Measurements from ENCODE around the gene OTULIN. TPM values are rescaled to one million over a fixed set of nuclear protein-coding genes. Genes with fewer than 3 reads are reported as not detected.
A peak's percentile ranks its signal among the peaks of the same experiment; 100 is the strongest.

The OTULIN gene
- total and polyA plus RNA-seq, 2 of the 13 experiments (the other 11 are each of a cell fraction or from before 2014, with no cell fraction given): 7.0 to 34.8 TPM

- TF ChIP-seq ZBTB14 (CRISPR knock-in tag; IDR thresholded peaks at IDR 0.05): no peak
- no peak for TF ChIP-seq ZNF121 (CRISPR knock-in tag; IDR thresholded peaks at IDR 0.05)
- TF ChIP-seq MYNN (CRISPR knock-in tag; IDR thresholded peaks at IDR 0.05; ENCODE audit: low read depth): no peak
- TF ChIP-seq RAD51 (IDR thresholded peaks at IDR 0.05; ENCODE audit: borderline replicate concordance): no peak
- peak; percentile 89 for TF ChIP-seq MTA1 (CRISPR knock-in tag; IDR thresholded peaks at IDR 0.05; ENCODE audit: borderline replicate concordance)
- peak; percentile 94 for TF ChIP-seq ESRRA (CRISPR knock-in tag; IDR thresholded peaks at IDR 0.05; ENCODE audit: low read depth)
- 0 out of 2 replicates have a peak, but pooled peaks have one; percentile 3 for TF ChIP-seq MXD3 (CRISPR knock-in tag; IDR thresholded peaks at IDR 0.05)
- no peak for TF ChIP-seq ZNF737 (CRISPR knock-in tag; IDR thresholded peaks at IDR 0.05; ENCODE audit: borderline replicate concordance)
- TF ChIP-seq ZNF660 (CRISPR knock-in tag; IDR thresholded peaks at IDR 0.05; ENCODE audit: borderline replicate concordance, low read depth): no peak
- TF ChIP-seq HDAC2 (CRISPR knock-in tag; IDR thresholded peaks at IDR 0.05): peak; percentile 93; the same call in 1 of the 2 replicates
- TF ChIP-seq ZNF614 (CRISPR knock-in tag; IDR thresholded peaks at IDR 0.05; ENCODE audit: borderline replicate concordance): no peak
- no peak for TF ChIP-seq CENPX (CRISPR knock-in tag; IDR thresholded peaks at IDR 0.05)
- 0 out of 2 replicates have a peak, but pooled peaks have one; percentile 54 for TF ChIP-seq TRIM24 (CRISPR knock-in tag; IDR thresholded peaks at IDR 0.05)
- no peak; the same call in 1 of the 2 replicates for TF ChIP-seq ZNF607 (CRISPR knock-in tag; IDR thresholded peaks at IDR 0.05; ENCODE audit: borderline replicate concordance)
- no peak for TF ChIP-seq NRL (CRISPR knock-in tag; IDR thresholded peaks at IDR 0.05; ENCODE audit: borderline replicate concordance)
- no peak for TF ChIP-seq ZNF674 (CRISPR knock-in tag; IDR thresholded peaks at IDR 0.05; ENCODE audit: low read depth)
- TF ChIP-seq ZNF280B (CRISPR knock-in tag; IDR thresholded peaks at IDR 0.05; ENCODE audit: borderline replicate concordance): 0 out of 2 replicates have a peak, but pooled peaks have one; percentile 69
- no peak for TF ChIP-seq SIN3B (IDR thresholded peaks at IDR 0.05; ENCODE audit: low read length)
- TF ChIP-seq ZNF101 (CRISPR knock-in tag; IDR thresholded peaks at IDR 0.05; ENCODE audit: borderline replicate concordance, low read depth): peak; percentile 68; the same call in 1 of the 2 replicates
- no peak for TF ChIP-seq NFYB (CRISPR knock-in tag; IDR thresholded peaks at IDR 0.05)
- TF ChIP-seq LCORL (IDR thresholded peaks at IDR 0.05): no peak
- TF ChIP-seq LCORL (CRISPR knock-in tag; IDR thresholded peaks at IDR 0.05): peak; percentile 81
- TF ChIP-seq TBP (CRISPR knock-in tag; IDR thresholded peaks at IDR 0.05): 0 out of 2 replicates have a peak, but pooled peaks have one; percentile 71
- TF ChIP-seq MIXL1 (CRISPR knock-in tag; IDR thresholded peaks at IDR 0.05): peak; percentile 64
- TF ChIP-seq ASH2L (IDR thresholded peaks at IDR 0.05; ENCODE audit: insufficient read length, low read depth, low read length): peak; percentile 93
- TF ChIP-seq RAD21 (CRISPR knock-in tag; IDR thresholded peaks at IDR 0.05): peak; percentile 16; the same call in 1 of the 2 replicates
- TF ChIP-seq POLR2AphosphoS2 (IDR thresholded peaks at IDR 0.05; ENCODE audit: low read depth, low read length): no peak
- TF ChIP-seq SMAD9 (CRISPR knock-in tag; IDR thresholded peaks at IDR 0.05): no peak
- peak; percentile 51; the same call in 1 of the 2 replicates for TF ChIP-seq HNRNPL (IDR thresholded peaks at IDR 0.05; ENCODE audit: low read depth, low read length)
- peak; percentile 55; the same call in 1 of the 2 replicates for TF ChIP-seq CEBPG (CRISPR knock-in tag; IDR thresholded peaks at IDR 0.05)
- TF ChIP-seq ZNF672 (CRISPR knock-in tag; IDR thresholded peaks at IDR 0.05): no peak
- TF ChIP-seq ZNF143 (CRISPR knock-in tag; IDR thresholded peaks at IDR 0.05): peak; percentile 24; the same call in 1 of the 2 replicates
Observed at GRCh38 chr5:14728459-14728938, 64.0 kb downstream of the OTULIN start (continued).

Data from HepG2 (cell line).